Thyroid gland (tissue), 4 donors: ENCODE measurements around the gene TSHZ2. TPM values are rescaled to one million over a fixed set of nuclear protein-coding genes. Genes with fewer than 3 reads are reported as not detected.

ENCODE experiments used
- DNase-seq, 2 donors: peaks; one replicate each; pipeline ENCODE4 v3.0.0-alpha.2; 2019
- H3K27ac ChIP-seq, 3 donors: fragments of 200-600 bp; sonication (generic); 1 replicate in 2 of 3; 2 replicates in 1 of 3; pipeline ENCODE4 v1.5.1; 2016 to 2019; ENCODE audit warnings: mild to moderate bottlenecking in 1 of 3, moderate library complexity in 1 of 3
- H3K27me3 ChIP-seq: fragments of 200-600 bp; sonication (generic); one replicate; pipeline ENCODE4 v1.5.1; 2019
- H3K36me3 ChIP-seq, 2 donors: fragments of 200-600 bp; sonication (generic); one replicate each; pipeline ENCODE4 v1.5.1; 2016 to 2019
- H3K4me1 ChIP-seq, 2 donors: fragments of 200-600 bp; sonication (generic); one replicate each; pipeline ENCODE4 v1.5.1; 2017 to 2019
- H3K4me3 ChIP-seq, 3 donors: fragments of 200-600 bp; sonication (generic); replicated peaks in 1 of 3; 1 replicate in 2 of 3; 2 replicates in 1 of 3; pipeline ENCODE4 v1.5.1; 2016; ENCODE audit warnings: mild to moderate bottlenecking in 1 of 3
- H3K9me3 ChIP-seq: fragments of 200-600 bp; sonication (generic); one replicate; pipeline ENCODE4 v1.5.1; 2017
- POLR2A ChIP-seq, 2 donors: fragments of 450-650 bp; IDR thresholded peaks; one replicate each; pipeline ENCODE4 v1.6.1; 2017; ENCODE audit warnings: antibody characterized with exemption in 2 of 2, mild to moderate bottlenecking in 2 of 2, moderate library complexity in 1 of 2
- WGBS, 2 donors: methylation state at CpG; one replicate each; pipeline ENCODE4 v1.1.5; 2017; 5-methylcytosine and 5-hydroxymethylcytosine counted together
- intact Hi-C: fragments of 100-400 bp; cut with DNase I; formaldehyde crosslinking; loops from one replicate; pipeline ENCODE4 v1.15.1; 2023
- total RNA-seq, 4 donors: library from RNA; depleted of rRNA; stranded (reverse); fragments of >200 nt; gene quantifications; one replicate each; pipeline ENCODE4 v1.2.3, GENCODE V29; 2016
- TF ChIP-seq, protein P1 (sequence below), 6 experiments: fragments of 200-600 bp in 3 of 6; fragments of 450-650 bp in 3 of 6; sonication (generic) in 3 of 6; IDR thresholded peaks; one replicate each; pipeline ENCODE4 v1.5.1; 2016 to 2019; ENCODE audit warnings: antibody characterized with exemption in 6 of 6, mild to moderate bottlenecking in 2 of 6, inconsistent platforms in 1 of 6, moderate library complexity in 1 of 6

The TSHZ2 gene
- total RNA-seq, 4 donors from 2014 or later = 11.0 to 27.9 (median 14.0) TPM

DNA sequence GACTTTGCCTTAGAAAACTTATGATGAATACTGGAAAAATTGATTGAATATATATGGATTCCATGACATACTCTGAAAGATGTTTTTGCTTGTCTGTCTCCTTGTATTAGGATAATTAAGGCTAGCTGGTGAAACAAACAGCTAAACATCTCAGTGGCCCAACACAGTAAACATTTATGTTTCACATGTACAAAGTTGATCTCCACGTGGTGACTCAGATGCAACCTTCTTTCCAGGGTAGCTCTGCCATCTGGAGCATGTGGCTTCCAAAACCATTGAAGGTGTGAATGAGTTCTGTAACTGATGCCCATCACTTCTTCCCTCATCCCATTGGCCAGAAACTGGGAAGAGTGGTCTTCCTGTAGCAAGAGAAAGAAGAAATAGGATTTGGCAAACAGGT lies 196.3 kb downstream of the TSHZ2 start:
- no peaks in the 10 kb centered on the region for H3K27me3 ChIP-seq
- 81 to 90% methylated on average over 1 of the region's 1 CpG for WGBS, 2 donors
- DNase-seq = no peak
- no peak overlapping the region for H3K27ac ChIP-seq
- intact Hi-C loops = no loop called here
- no peaks in the 10 kb centered on the region for H3K4me1 ChIP-seq
- H3K4me3 ChIP-seq = no peak overlapping the region
- TF ChIP-seq, protein P1, sequence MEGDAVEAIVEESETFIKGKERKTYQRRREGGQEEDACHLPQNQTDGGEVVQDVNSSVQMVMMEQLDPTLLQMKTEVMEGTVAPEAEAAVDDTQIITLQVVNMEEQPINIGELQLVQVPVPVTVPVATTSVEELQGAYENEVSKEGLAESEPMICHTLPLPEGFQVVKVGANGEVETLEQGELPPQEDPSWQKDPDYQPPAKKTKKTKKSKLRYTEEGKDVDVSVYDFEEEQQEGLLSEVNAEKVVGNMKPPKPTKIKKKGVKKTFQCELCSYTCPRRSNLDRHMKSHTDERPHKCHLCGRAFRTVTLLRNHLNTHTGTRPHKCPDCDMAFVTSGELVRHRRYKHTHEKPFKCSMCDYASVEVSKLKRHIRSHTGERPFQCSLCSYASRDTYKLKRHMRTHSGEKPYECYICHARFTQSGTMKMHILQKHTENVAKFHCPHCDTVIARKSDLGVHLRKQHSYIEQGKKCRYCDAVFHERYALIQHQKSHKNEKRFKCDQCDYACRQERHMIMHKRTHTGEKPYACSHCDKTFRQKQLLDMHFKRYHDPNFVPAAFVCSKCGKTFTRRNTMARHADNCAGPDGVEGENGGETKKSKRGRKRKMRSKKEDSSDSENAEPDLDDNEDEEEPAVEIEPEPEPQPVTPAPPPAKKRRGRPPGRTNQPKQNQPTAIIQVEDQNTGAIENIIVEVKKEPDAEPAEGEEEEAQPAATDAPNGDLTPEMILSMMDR (IDR thresholded peaks at IDR 0.05) = no peak
- TF ChIP-seq POLR2A (IDR thresholded peaks at IDR 0.05) = no peak
- H3K9me3 ChIP-seq = no peaks in the 10 kb centered on the region
- no peaks in the 10 kb centered on the region for H3K36me3 ChIP-seq

- Histone ChIP-seq H3K27ac (no peak overlapping the region), H3K4me1 (no peaks in the 10 kb centered on the region), H3K9me3 (no peaks in the 10 kb centered on the region), H3K27me3 (no peaks in the 10 kb centered on the region), H3K36me3 (no peaks in the 10 kb centered on the region), H3K4me3 (no peak overlapping the region)
- 78 to 88% methylated on average over 7 of the region's 7 CpGs for WGBS, 2 donors
- TF ChIP-seq POLR2A (IDR thresholded peaks at IDR 0.05) = no peak
- TF ChIP-seq, protein P1 (IDR thresholded peaks at IDR 0.05) = no peak
- intact Hi-C loops = no loop called here
- no peak for DNase-seq
These were observed 198.0 kb downstream of the TSHZ2 start for GRCh38 chr20:53170196-53170595.

- Histone ChIP-seq H3K9me3 (no peaks in the 10 kb centered on the region), H3K36me3 (no peaks in the 10 kb centered on the region), H3K4me3 (no peak overlapping the region), H3K4me1 (no peaks in the 10 kb centered on the region), H3K27me3 (no peaks in the 10 kb centered on the region), H3K27ac (no peak overlapping the region)
- intact Hi-C loops = no loop called here
- WGBS, 2 donors = 59 to 61% methylated on average over 6 of the region's 6 CpGs
- no peak for DNase-seq
- no peak for TF ChIP-seq POLR2A (IDR thresholded peaks at IDR 0.05)
- TF ChIP-seq, protein P1 (IDR thresholded peaks at IDR 0.05) = no peak
These were observed 198.9 kb downstream of the TSHZ2 start for GRCh38 chr20:53171065-53171464.

GRCh38 chr20:53174454-53174853 lies 202.3 kb downstream of the TSHZ2 start:
- H3K4me3 ChIP-seq = no peak overlapping the region
- no peaks in the 10 kb centered on the region for H3K36me3 ChIP-seq
- no peaks in the 10 kb centered on the region for H3K27me3 ChIP-seq
- no peak for DNase-seq
- no peaks in the 10 kb centered on the region for H3K4me1 ChIP-seq
- H3K27ac ChIP-seq = no peak overlapping the region
- 83 to 87% methylated on average over 3 of the region's 3 CpGs for WGBS, 2 donors
- intact Hi-C loops = no loop called here
- TF ChIP-seq, protein P1 (IDR thresholded peaks at IDR 0.05) = no peak
- no peak for TF ChIP-seq POLR2A (IDR thresholded peaks at IDR 0.05)
- H3K9me3 ChIP-seq = no peaks in the 10 kb centered on the region

- TF ChIP-seq, protein P1 (IDR thresholded peaks at IDR 0.05) = no peak
- no peak for TF ChIP-seq POLR2A (IDR thresholded peaks at IDR 0.05)
- intact Hi-C loops = no loop called here
- no peaks in the 10 kb centered on the region for H3K36me3 ChIP-seq
These were observed 203.1 kb downstream of the TSHZ2 start for GRCh38 chr20:53175135-53175780.

More at GRCh38 chr20:53175135-53175780, 203.1 kb downstream of the TSHZ2 start:
- Histone ChIP-seq H3K27me3 (no peaks in the 10 kb centered on the region), H3K27ac (no peak overlapping the region), H3K4me3 (no peak overlapping the region), H3K4me1 (no peaks in the 10 kb centered on the region), H3K9me3 (no peaks in the 10 kb centered on the region)
- 80 to 81% methylated on average over 12 of the region's 12 CpGs for WGBS, 2 donors
- DNase-seq = no peak
